Thymus (tissue), 11 donors: ENCODE measurements around the gene QTRT2. TPM values are rescaled to one million over a fixed set of nuclear protein-coding genes. Genes with fewer than 3 reads are reported as not detected.

ENCODE experiments used
- DNase-seq, 9 donors: peaks; one replicate each; pipeline ENCODE4 v3.0.0-alpha.2; 2013; ENCODE audit warnings: low spot score in 9 of 9, low read depth in 6 of 9, missing footprints in 1 of 9
- H3K27ac ChIP-seq, 2 donors: one replicate each; pipeline ENCODE4 v1.5.1; 2013; ENCODE audit warnings: control low read depth in 1 of 2, low read depth in 1 of 2, low read length in 1 of 2, mild to moderate bottlenecking in 1 of 2, moderate library complexity in 1 of 2
- H3K27me3 ChIP-seq, 2 donors: one replicate each; pipeline ENCODE4 v1.5.1; 2013; ENCODE audit warnings: low read length in 1 of 2; ENCODE audit not compliant: control insufficient read depth in 2 of 2, insufficient read depth in 1 of 2
- H3K36me3 ChIP-seq, 2 donors: one replicate each; pipeline ENCODE4 v1.5.1; 2013; ENCODE audit warnings: low read length in 1 of 2, mild to moderate bottlenecking in 1 of 2, moderate library complexity in 1 of 2; ENCODE audit not compliant: control insufficient read depth in 2 of 2, insufficient read depth in 2 of 2
- H3K4me1 ChIP-seq, 2 donors: one replicate each; pipeline ENCODE4 v1.5.1; 2013; ENCODE audit warnings: low read length in 2 of 2; ENCODE audit not compliant: control insufficient read depth in 2 of 2, insufficient read depth in 2 of 2
- H3K4me3 ChIP-seq, 2 donors: one replicate each; pipeline ENCODE4 v1.5.1; 2013; ENCODE audit warnings: low read length in 2 of 2, control low read depth in 1 of 2, mild to moderate bottlenecking in 1 of 2
- H3K9me3 ChIP-seq, 2 donors: one replicate each; pipeline ENCODE4 v1.5.1; 2013; ENCODE audit warnings: low read length in 1 of 2, mild to moderate bottlenecking in 1 of 2; ENCODE audit not compliant: control insufficient read depth in 2 of 2, insufficient read depth in 1 of 2
- WGBS: extraction: QIAGEN DNeasy Blood & Tissue Kit; methylation state at CpG from one replicate; pipeline ENCODE4 v1.1.7; 2013; 5-methylcytosine and 5-hydroxymethylcytosine counted together
- polyA plus RNA-seq: library from polyadenylated mRNA; stranded (reverse); fragments of 200-250 nt; gene quantifications from one replicate; pipeline ENCODE4 v1.2.3, GENCODE V29; 2013
- total RNA-seq: library from RNA; stranded (reverse); fragments of 120-200 nt; gene quantifications from one replicate; pipeline ENCODE4 v1.2.4, GENCODE V29; 2013
- donor health status: healthy.

Gene QTRT2
- total and polyA plus RNA-seq, 2 donors: 9.0 to 14.3 TPM

GRCh38 chr3:114126461-114126860 lies 69.9 kb downstream of the QTRT2 start:
- WGBS: 95% methylated on average over 1 of the region's 1 CpG
- no peaks in the 10 kb centered on the region for H3K27me3 ChIP-seq
- no peak overlapping the region for H3K27ac ChIP-seq
- no peaks in the 10 kb centered on the region for H3K4me1 ChIP-seq
- H3K4me3 ChIP-seq: no peak overlapping the region
- H3K9me3 ChIP-seq: no peaks in the 10 kb centered on the region
- DNase-seq: no peak
- H3K36me3 ChIP-seq: no peaks in the 10 kb centered on the region

- Histone ChIP-seq H3K27ac (no peak overlapping the region), H3K27me3 (no peaks in the 10 kb centered on the region), H3K4me1 (no peaks in the 10 kb centered on the region), H3K9me3 (no peaks in the 10 kb centered on the region), H3K4me3 (no peak overlapping the region), H3K36me3 (no peaks in the 10 kb centered on the region)
- 97% methylated on average over 3 of the region's 3 CpGs for WGBS
- no peak for DNase-seq
These were observed 71.0 kb downstream of the QTRT2 start for GRCh38 chr3:114127517-114127916.

GRCh38 chr3:114128231-114128630 lies 71.7 kb downstream of the QTRT2 start:
- Histone ChIP-seq H3K27me3 (no peaks in the 10 kb centered on the region), H3K4me1 (no peaks in the 10 kb centered on the region), H3K27ac (no peak overlapping the region), H3K9me3 (no peaks in the 10 kb centered on the region), H3K36me3 (no peaks in the 10 kb centered on the region), H3K4me3 (no peak overlapping the region)
- 100% methylated on average over 1 of the region's 1 CpG for WGBS
- no peak for DNase-seq

- Histone ChIP-seq H3K36me3 (no peaks in the 10 kb centered on the region), H3K4me3 (no peak overlapping the region), H3K27ac (no peak overlapping the region), H3K27me3 (no peaks in the 10 kb centered on the region), H3K4me1 (no peaks in the 10 kb centered on the region), H3K9me3 (no peaks in the 10 kb centered on the region)
- WGBS: 99% methylated on average over 8 of the region's 8 CpGs
- DNase-seq: no peak
These were observed 72.3 kb downstream of the QTRT2 start for GRCh38 chr3:114128826-114129225.

- no peaks in the 10 kb centered on the region for H3K9me3 ChIP-seq
- H3K36me3 ChIP-seq: no peaks in the 10 kb centered on the region
- H3K27ac ChIP-seq: no peak overlapping the region
- no peak overlapping the region for H3K4me3 ChIP-seq
- 98% methylated on average over 3 of the region's 3 CpGs for WGBS
- H3K27me3 ChIP-seq: no peaks in the 10 kb centered on the region
- H3K4me1 ChIP-seq: no peaks in the 10 kb centered on the region
- no peak for DNase-seq
These were observed 76.0 kb downstream of the QTRT2 start for GRCh38 chr3:114132500-114132899.

- Histone ChIP-seq H3K36me3 (no peaks in the 10 kb centered on the region), H3K4me3 (no peak overlapping the region), H3K4me1 (no peaks in the 10 kb centered on the region), H3K27me3 (no peaks in the 10 kb centered on the region), H3K27ac (no peak overlapping the region), H3K9me3 (no peaks in the 10 kb centered on the region)
- WGBS: 97% methylated on average over 3 of the region's 3 CpGs
- no peak for DNase-seq
These were observed 77.4 kb downstream of the QTRT2 start for GRCh38 chr3:114133947-114134346.

Other genes starting within 250 kb of the QTRT2 start
- gene GRAMD1C, start 217.9 kb upstream of the QTRT2 start, total RNA-seq: 0.76 TPM
- 8.6 TPM for gene GRAMD1C, start 217.9 kb upstream of the QTRT2 start, polyA plus RNA-seq
- gene ZDHHC23, start 108.7 kb upstream of the QTRT2 start, total RNA-seq: 1.7 TPM
- gene ZDHHC23, start 108.7 kb upstream of the QTRT2 start, polyA plus RNA-seq: 2.2 TPM
- 2.5 TPM for gene CCDC191, start 211 bp upstream of the QTRT2 start, total RNA-seq
- gene CCDC191, start 211 bp upstream of the QTRT2 start, polyA plus RNA-seq: 7.3 TPM
- gene DRD3, start 122.3 kb downstream of the QTRT2 start, total RNA-seq: not detected
- 0.05 TPM for gene DRD3, start 122.3 kb downstream of the QTRT2 start, polyA plus RNA-seq
- gene ZNF80, start 180.8 kb downstream of the QTRT2 start, total RNA-seq: 0.09 TPM
- gene ZNF80, start 180.8 kb downstream of the QTRT2 start, polyA plus RNA-seq: 0.23 TPM
- 5.8 TPM for gene TIGIT, start 237.3 kb downstream of the QTRT2 start, total RNA-seq
- gene TIGIT, start 237.3 kb downstream of the QTRT2 start, polyA plus RNA-seq: 7.1 TPM